Keratinocyte (primary cell): ENCODE measurements around the gene ATP8B1. TPM values are rescaled to one million over a fixed set of nuclear protein-coding genes. Genes with fewer than 3 reads are reported as not detected.
A peak's percentile ranks its signal among the peaks of the same experiment; 100 is the strongest.

ENCODE experiments used
- DNase-seq: peaks from one replicate; pipeline ENCODE4 v3.0.0-alpha.2; 2011; ENCODE audit warnings: low read depth, missing footprints, low spot score
- FAIRE-seq: peaks from 2 replicates; lab custom pipeline; 2011; peaks lifted over from hg19 to GRCh38; lab: Jason Lieb, UNC
- H2AFZ ChIP-seq: 2 replicates; pipeline ENCODE4 v1.6.0; 2012; ENCODE audit warnings: low read length, control low read depth, inconsistent platforms; ENCODE audit not compliant: control insufficient read depth
- H3K27ac ChIP-seq: 2 replicates; pipeline ENCODE4 v1.5.1; 2011; ENCODE audit warnings: low read length; ENCODE audit not compliant: control insufficient read depth, insufficient read depth
- H3K27me3 ChIP-seq: 3 replicates; pipeline ENCODE4 v1.6.0; 2011; ENCODE audit warnings: low read length; ENCODE audit not compliant: control insufficient read depth, insufficient read depth; ENCODE audit errors: extremely low read depth
- H3K36me3 ChIP-seq, 2 experiments: 2 replicates in 1 of 2; 3 replicates in 1 of 2; pipeline ENCODE4 v1.5.1; 2011; ENCODE audit warnings: low read length in 2 of 2, mild to moderate bottlenecking in 1 of 2; ENCODE audit not compliant: control insufficient read depth in 2 of 2, insufficient read depth in 2 of 2; ENCODE audit errors: extremely low read depth in 1 of 2
- H3K4me1 ChIP-seq: 3 replicates; pipeline ENCODE4 v1.5.1; 2011; ENCODE audit warnings: low read length; ENCODE audit not compliant: control insufficient read depth, insufficient read depth; ENCODE audit errors: extremely low read depth
- H3K4me2 ChIP-seq: 3 replicates; pipeline ENCODE4 v1.6.0; 2011; ENCODE audit warnings: low read depth, low read length; ENCODE audit not compliant: control insufficient read depth, insufficient read depth; ENCODE audit errors: extremely low read depth
- H3K4me3 ChIP-seq, 3 experiments: fragments of 200-600 bp in 1 of 3; sonication (generic) in 1 of 3; 2 replicates in 2 of 3; 3 replicates in 1 of 3; pipeline ENCODE4 v1.5.1; 2011 to 2016; ENCODE audit warnings: low read length in 3 of 3, mild to moderate bottlenecking in 3 of 3, control low read depth in 2 of 3, inconsistent platforms in 1 of 3, low read depth in 1 of 3, mixed read lengths in 1 of 3, mixed run types in 1 of 3, moderate library complexity in 1 of 3; ENCODE audit not compliant: control insufficient read depth in 2 of 3, insufficient read depth in 2 of 3; ENCODE audit errors: extremely low read depth in 1 of 3
- H3K79me2 ChIP-seq: 2 replicates; pipeline ENCODE4 v1.6.0; 2012; ENCODE audit warnings: low read length; ENCODE audit not compliant: control insufficient read depth, insufficient read depth
- H3K9ac ChIP-seq: 3 replicates; pipeline ENCODE4 v1.6.0; 2011; ENCODE audit warnings: low read length; ENCODE audit not compliant: control insufficient read depth, insufficient read depth; ENCODE audit errors: extremely low read depth
- H3K9me1 ChIP-seq: 3 replicates; pipeline ENCODE4 v1.6.0; 2011; ENCODE audit warnings: low read length; ENCODE audit not compliant: control insufficient read depth, insufficient read depth; ENCODE audit errors: extremely low read depth
- H3K9me3 ChIP-seq: 2 replicates; pipeline ENCODE4 v1.5.1; 2012; ENCODE audit warnings: low read depth, low read length; ENCODE audit not compliant: control insufficient read depth
- H4K20me1 ChIP-seq: 3 replicates; pipeline ENCODE4 v1.6.0; 2011; ENCODE audit warnings: low read length; ENCODE audit not compliant: control insufficient read depth, insufficient read depth; ENCODE audit errors: extremely low read depth
- EZH2 ChIP-seq: IDR thresholded peaks from one replicate; pipeline ENCODE4 v1.6.1; 2012; ENCODE audit warnings: inconsistent platforms, mild to moderate bottlenecking, low read length, moderate library complexity
- dilution Hi-C: fragments of 300-500 bp; cut with MboI; formaldehyde crosslinking; loops from one replicate; pipeline ENCODE4 v1.7.0; 2020; ENCODE audit warnings: low sequenced_read_pairs; ENCODE audit not compliant: extremely low pct_ligation_motif_present
- polyA plus RNA-seq, 5 experiments: library from polyadenylated mRNA; depleted of rRNA in 3 of 5; stranded (reverse) in 3 of 5; stranded (forward) in 1 of 5; unstranded in 1 of 5; fragments of >200 nt; gene quantifications; 1 replicate in 1 of 5; 2 replicates in 3 of 5; 3 replicates in 1 of 5; pipeline versions ENCODE4 v1.2.1 to v1.2.3, GENCODE V29; 2011 to 2012; ENCODE audit warnings: missing spikeins in 2 of 5, low read depth in 1 of 5, low replicate concordance in 1 of 5
- TF ChIP-seq, protein P1 (sequence below), 3 experiments: IDR thresholded peaks in 1 of 3; conservative IDR thresholded peaks in 1 of 3; optimal IDR thresholded peaks in 1 of 3; 2 replicates in 2 of 3; 3 replicates in 1 of 3; pipeline versions ENCODE3 to v1.5.1; 2011; ENCODE audit warnings: low read length in 3 of 3, mild to moderate bottlenecking in 3 of 3, moderate library complexity in 2 of 3, control low read depth in 1 of 3, inconsistent platforms in 1 of 3; ENCODE audit not compliant: insufficient read depth in 2 of 3; ENCODE audit errors: extremely low read depth in 1 of 3

The ATP8B1 gene
- polyA plus RNA-seq, 1 donor (not counting 4 experiments of a cell fraction or from before 2014, with no cell fraction given): 20.4 TPM

GRCh38 chr18:57816208-57816954 lies 13.3 kb upstream of the ATP8B1 start:
- no peak overlapping the region for H3K4me2 ChIP-seq
- no peaks in the 10 kb centered on the region for H3K79me2 ChIP-seq
- TF ChIP-seq, protein P1, sequence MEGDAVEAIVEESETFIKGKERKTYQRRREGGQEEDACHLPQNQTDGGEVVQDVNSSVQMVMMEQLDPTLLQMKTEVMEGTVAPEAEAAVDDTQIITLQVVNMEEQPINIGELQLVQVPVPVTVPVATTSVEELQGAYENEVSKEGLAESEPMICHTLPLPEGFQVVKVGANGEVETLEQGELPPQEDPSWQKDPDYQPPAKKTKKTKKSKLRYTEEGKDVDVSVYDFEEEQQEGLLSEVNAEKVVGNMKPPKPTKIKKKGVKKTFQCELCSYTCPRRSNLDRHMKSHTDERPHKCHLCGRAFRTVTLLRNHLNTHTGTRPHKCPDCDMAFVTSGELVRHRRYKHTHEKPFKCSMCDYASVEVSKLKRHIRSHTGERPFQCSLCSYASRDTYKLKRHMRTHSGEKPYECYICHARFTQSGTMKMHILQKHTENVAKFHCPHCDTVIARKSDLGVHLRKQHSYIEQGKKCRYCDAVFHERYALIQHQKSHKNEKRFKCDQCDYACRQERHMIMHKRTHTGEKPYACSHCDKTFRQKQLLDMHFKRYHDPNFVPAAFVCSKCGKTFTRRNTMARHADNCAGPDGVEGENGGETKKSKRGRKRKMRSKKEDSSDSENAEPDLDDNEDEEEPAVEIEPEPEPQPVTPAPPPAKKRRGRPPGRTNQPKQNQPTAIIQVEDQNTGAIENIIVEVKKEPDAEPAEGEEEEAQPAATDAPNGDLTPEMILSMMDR (optimal IDR thresholded peaks at IDR 0.05 in 1 of 3, IDR thresholded peaks at IDR 0.05 in 1 of 3, conservative IDR thresholded peaks at IDR 0.05 in 1 of 3; ENCODE audit: extremely low read depth in 1 of 3, insufficient read depth in 2 of 3, low read length in 3 of 3): no peak
- no peak for TF ChIP-seq EZH2
- no peaks in the 10 kb centered on the region for H3K27me3 ChIP-seq
- H3K4me1 ChIP-seq: peaks cover 22% of the 10 kb centered on the region
- no peaks in the 10 kb centered on the region for H3K9me3 ChIP-seq
- H3K36me3 ChIP-seq: no peaks in the 10 kb centered on the region
- H3K9ac ChIP-seq: no peak overlapping the region
- dilution Hi-C loops: no loop called here
- no peaks in the 10 kb centered on the region for H4K20me1 ChIP-seq
- no peaks in the 10 kb centered on the region for H3K9me1 ChIP-seq
- no peak overlapping the region for H3K27ac ChIP-seq
- peak overlapping the region; percentile 11 for H2AFZ ChIP-seq
- DNase-seq (no peak), FAIRE-seq (no peak)
- no peak overlapping the region for H3K4me3 ChIP-seq

GRCh38 chr18:57814555-57814954 lies 11.4 kb upstream of the ATP8B1 start:
- H3K4me3 ChIP-seq: no peak overlapping the region
- H3K79me2 ChIP-seq: no peaks in the 10 kb centered on the region
- no peak overlapping the region for H3K4me2 ChIP-seq
- dilution Hi-C loops: no loop called here
- no peak overlapping the region for H2AFZ ChIP-seq
- H3K27me3 ChIP-seq: no peaks in the 10 kb centered on the region
- no peaks in the 10 kb centered on the region for H3K9me1 ChIP-seq
- no peaks in the 10 kb centered on the region for H4K20me1 ChIP-seq
- no peak for FAIRE-seq
- TF ChIP-seq, protein P1 (optimal IDR thresholded peaks at IDR 0.05 in 1 of 3, IDR thresholded peaks at IDR 0.05 in 1 of 3, conservative IDR thresholded peaks at IDR 0.05 in 1 of 3; ENCODE audit: extremely low read depth in 1 of 3, insufficient read depth in 2 of 3, low read length in 3 of 3): no peak
- TF ChIP-seq EZH2: no peak
- H3K9ac ChIP-seq: no peak overlapping the region
- H3K9me3 ChIP-seq: no peaks in the 10 kb centered on the region
- H3K36me3 ChIP-seq: no peaks in the 10 kb centered on the region
- DNase-seq: no peak
- peaks cover 16% of the 10 kb centered on the region for H3K4me1 ChIP-seq
- no peak overlapping the region for H3K27ac ChIP-seq
